Measurements from ENCODE around the gene TUFT1.

Gene TUFT1

DNA sequence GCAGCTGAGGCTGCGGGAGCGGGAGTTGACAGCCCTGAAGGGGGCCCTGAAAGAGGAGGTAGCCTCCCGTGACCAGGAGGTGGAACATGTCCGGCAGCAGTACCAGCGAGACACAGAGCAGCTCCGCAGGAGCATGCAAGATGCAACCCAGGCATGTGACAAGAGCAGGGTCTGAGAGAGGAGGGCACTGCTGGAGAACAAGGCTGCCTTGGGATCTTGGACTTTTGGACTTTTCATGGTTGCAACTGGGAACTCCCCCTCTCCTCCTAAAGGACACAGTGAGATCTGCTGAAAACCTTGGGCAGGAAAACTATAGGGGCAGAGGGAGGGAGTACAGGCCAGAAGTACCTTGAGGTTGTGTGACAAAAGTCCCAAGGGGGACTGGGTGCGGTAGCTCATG lies 15.4 kb upstream of the TUFT1 start:
- no peaks in the 10 kb centered on the region for H3K9me3 ChIP-seq (ENCODE audit: control insufficient read depth in 2 of 2, low read length in 2 of 2)

DNA sequence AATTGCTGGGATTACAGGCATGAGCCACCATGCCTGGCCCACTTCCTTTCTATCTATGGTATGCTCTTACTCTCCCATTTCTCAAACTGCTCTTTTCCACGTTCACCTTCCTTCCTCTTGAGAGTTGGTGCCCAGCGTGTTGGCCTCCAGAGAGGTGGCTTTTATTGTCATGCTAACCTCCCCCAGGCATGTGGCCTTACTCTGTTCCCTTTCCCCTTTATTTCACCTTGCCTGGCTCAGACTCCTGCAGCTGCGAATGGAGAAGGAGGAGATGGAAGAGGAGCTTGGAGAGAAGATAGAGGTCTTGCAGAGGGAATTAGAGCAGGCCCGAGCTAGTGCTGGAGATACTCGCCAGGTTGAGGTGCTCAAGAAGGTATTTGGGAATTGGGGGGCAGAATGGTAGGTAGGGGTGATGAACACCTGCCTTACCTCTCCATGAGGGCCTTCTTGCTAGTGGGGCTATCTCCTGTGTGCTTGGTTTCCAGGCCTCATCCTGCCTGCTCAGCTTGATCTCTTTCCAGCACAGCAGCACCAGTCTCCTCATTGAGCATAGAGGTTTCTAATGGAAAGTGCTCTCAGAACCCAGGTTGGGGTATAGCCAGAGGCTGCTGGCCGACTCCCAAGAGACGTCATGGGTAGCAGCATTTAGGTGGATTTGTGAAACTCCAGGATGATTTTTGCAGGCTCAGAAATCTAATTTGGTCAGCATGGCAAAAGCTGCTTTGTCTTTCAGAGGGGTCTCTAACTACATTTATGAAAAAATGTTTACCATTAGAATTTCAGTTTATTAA lies 13.2 kb upstream of the TUFT1 start:
- no peaks in the 10 kb centered on the region for H3K9me3 ChIP-seq (ENCODE audit: control insufficient read depth in 2 of 2, low read length in 2 of 2)
- no peaks in the 10 kb centered on the region for H3K4me1 ChIP-seq (ENCODE audit: control insufficient read depth, insufficient read depth, low read length)
- H3K27me3 ChIP-seq (ENCODE audit: control insufficient read depth in 1 of 2, insufficient read depth in 2 of 2, low read length in 2 of 2), result no peaks in the 10 kb centered on the region
- H3K36me3 ChIP-seq (ENCODE audit: control insufficient read depth in 2 of 2, insufficient read depth in 2 of 2, low read length in 2 of 2), result no peaks in the 10 kb centered on the region
- no peak overlapping the region for H3K4me3 ChIP-seq (ENCODE audit: low read length in 2 of 2)
- H3K9ac ChIP-seq (ENCODE audit: low read length in 2 of 2), result no peak overlapping the region
- H3K27ac ChIP-seq (ENCODE audit: low read length), result no peak overlapping the region

More for the DNA sequence above, 15.4 kb upstream of the TUFT1 start:
- H3K36me3 ChIP-seq (ENCODE audit: control insufficient read depth in 2 of 2, insufficient read depth in 2 of 2, low read length in 2 of 2), result no peaks in the 10 kb centered on the region
- H3K4me1 ChIP-seq (ENCODE audit: control insufficient read depth, insufficient read depth, low read length), result no peaks in the 10 kb centered on the region
- no peak overlapping the region for H3K27ac ChIP-seq (ENCODE audit: low read length)
- no peaks in the 10 kb centered on the region for H3K27me3 ChIP-seq (ENCODE audit: control insufficient read depth in 1 of 2, insufficient read depth in 2 of 2, low read length in 2 of 2)
- no peak overlapping the region for H3K9ac ChIP-seq (ENCODE audit: low read length in 2 of 2)
- H3K4me3 ChIP-seq (ENCODE audit: low read length in 2 of 2), result no peak overlapping the region

DNA sequence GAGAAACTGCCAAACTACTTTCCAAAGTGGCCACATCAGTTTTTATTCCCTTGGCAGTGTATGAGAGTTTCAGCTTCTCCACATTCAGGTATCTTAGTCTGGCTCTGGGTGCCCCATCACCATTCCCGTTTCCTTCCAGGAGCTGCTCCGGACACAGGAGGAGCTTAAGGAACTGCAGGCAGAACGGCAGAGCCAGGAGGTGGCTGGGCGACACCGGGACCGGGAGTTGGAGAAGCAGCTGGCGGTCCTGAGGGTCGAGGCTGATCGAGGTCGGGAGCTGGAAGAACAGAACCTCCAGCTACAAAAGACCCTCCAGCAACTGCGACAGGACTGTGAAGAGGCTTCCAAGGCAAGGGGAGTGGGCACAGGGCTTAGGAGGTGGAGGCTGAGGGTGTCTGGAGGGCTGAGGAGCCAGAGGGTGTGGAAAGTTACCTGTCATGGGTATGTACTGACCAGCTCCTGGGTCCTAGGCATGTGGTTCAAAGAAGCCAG lies 10.9 kb upstream of the TUFT1 start:
- no peaks in the 10 kb centered on the region for H3K4me1 ChIP-seq (ENCODE audit: control insufficient read depth, insufficient read depth, low read length)
- H3K9me3 ChIP-seq (ENCODE audit: control insufficient read depth in 2 of 2, low read length in 2 of 2), result no peaks in the 10 kb centered on the region
- no peak overlapping the region for H3K9ac ChIP-seq (ENCODE audit: low read length in 2 of 2)
- H3K36me3 ChIP-seq (ENCODE audit: control insufficient read depth in 2 of 2, insufficient read depth in 2 of 2, low read length in 2 of 2), result no peaks in the 10 kb centered on the region
- H3K27me3 ChIP-seq (ENCODE audit: control insufficient read depth in 1 of 2, insufficient read depth in 2 of 2, low read length in 2 of 2), result no peaks in the 10 kb centered on the region
- no peak overlapping the region for H3K4me3 ChIP-seq (ENCODE audit: low read length in 2 of 2)
- no peak overlapping the region for H3K27ac ChIP-seq (ENCODE audit: low read length)

DNA sequence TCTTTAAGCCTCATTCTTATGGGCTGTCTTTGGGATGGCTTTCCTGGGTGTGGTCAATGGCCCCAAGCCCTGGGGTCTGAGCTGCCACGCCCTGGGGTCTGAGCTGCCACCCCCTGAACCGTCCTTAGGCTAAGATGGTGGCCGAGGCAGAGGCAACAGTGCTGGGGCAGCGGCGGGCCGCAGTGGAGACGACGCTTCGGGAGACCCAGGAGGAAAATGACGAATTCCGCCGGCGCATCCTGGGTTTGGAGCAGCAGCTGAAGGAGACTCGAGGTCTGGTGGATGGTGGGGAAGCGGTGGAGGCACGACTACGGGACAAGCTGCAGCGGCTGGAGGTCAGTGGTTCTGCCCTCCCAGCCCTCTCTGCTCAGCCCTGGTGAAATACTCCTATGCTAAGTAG lies 10.3 kb upstream of the TUFT1 start:
- H3K4me3 ChIP-seq (ENCODE audit: low read length in 2 of 2), result no peak overlapping the region
- H3K9me3 ChIP-seq (ENCODE audit: control insufficient read depth in 2 of 2, low read length in 2 of 2), result no peaks in the 10 kb centered on the region
- no peak overlapping the region for H3K27ac ChIP-seq (ENCODE audit: low read length)
- peaks cover 1% of the 10 kb centered on the region for H3K4me1 ChIP-seq (ENCODE audit: control insufficient read depth, insufficient read depth, low read length)
- H3K27me3 ChIP-seq (ENCODE audit: control insufficient read depth in 1 of 2, insufficient read depth in 2 of 2, low read length in 2 of 2), result no peaks in the 10 kb centered on the region
- no peak overlapping the region for H3K9ac ChIP-seq (ENCODE audit: low read length in 2 of 2)
- no peaks in the 10 kb centered on the region for H3K36me3 ChIP-seq (ENCODE audit: control insufficient read depth in 2 of 2, insufficient read depth in 2 of 2, low read length in 2 of 2)

- no peak overlapping the region for H3K27ac ChIP-seq (ENCODE audit: low read length)
- no peaks in the 10 kb centered on the region for H3K9me3 ChIP-seq (ENCODE audit: control insufficient read depth in 2 of 2, low read length in 2 of 2)
- peaks cover 3% of the 10 kb centered on the region for H3K4me1 ChIP-seq (ENCODE audit: control insufficient read depth, insufficient read depth, low read length)
- no peak overlapping the region for H3K9ac ChIP-seq (ENCODE audit: low read length in 2 of 2)
- H3K4me3 ChIP-seq (ENCODE audit: low read length in 2 of 2), result no peak overlapping the region
- H3K36me3 ChIP-seq (ENCODE audit: control insufficient read depth in 2 of 2, insufficient read depth in 2 of 2, low read length in 2 of 2), result no peaks in the 10 kb centered on the region
- H3K27me3 ChIP-seq (ENCODE audit: control insufficient read depth in 1 of 2, insufficient read depth in 2 of 2, low read length in 2 of 2), result no peaks in the 10 kb centered on the region
Observed at GRCh38 chr1:151530461-151530860, 9.6 kb upstream of the TUFT1 start.

DNA sequence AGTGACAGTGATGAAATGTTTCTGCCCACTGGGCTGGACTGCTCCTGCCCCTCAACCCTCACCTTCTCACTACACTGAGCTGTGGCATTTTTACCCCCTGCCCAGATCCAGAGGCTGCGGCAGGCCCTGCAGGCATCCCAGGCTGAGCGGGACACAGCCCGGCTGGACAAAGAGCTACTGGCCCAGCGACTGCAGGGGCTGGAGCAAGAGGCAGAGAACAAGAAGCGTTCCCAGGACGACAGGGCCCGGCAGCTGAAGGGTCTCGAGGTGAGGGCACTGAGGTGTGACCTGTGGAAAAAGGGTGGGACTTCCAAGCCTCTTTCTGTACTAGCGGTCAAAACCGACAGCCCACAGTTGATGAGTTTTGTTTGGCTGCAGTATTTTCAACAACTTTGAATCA lies 6.2 kb upstream of the TUFT1 start:
- H3K36me3 ChIP-seq (ENCODE audit: control insufficient read depth in 2 of 2, insufficient read depth in 2 of 2, low read length in 2 of 2), result no peaks in the 10 kb centered on the region
- peaks cover 3% of the 10 kb centered on the region for H3K4me1 ChIP-seq (ENCODE audit: control insufficient read depth, insufficient read depth, low read length)
- H3K4me3 ChIP-seq (ENCODE audit: low read length in 2 of 2), result no peak overlapping the region
- no peak overlapping the region for H3K9ac ChIP-seq (ENCODE audit: low read length in 2 of 2)
- no peak overlapping the region for H3K27ac ChIP-seq (ENCODE audit: low read length)
- no peaks in the 10 kb centered on the region for H3K27me3 ChIP-seq (ENCODE audit: control insufficient read depth in 1 of 2, insufficient read depth in 2 of 2, low read length in 2 of 2)
- no peaks in the 10 kb centered on the region for H3K9me3 ChIP-seq (ENCODE audit: control insufficient read depth in 2 of 2, low read length in 2 of 2)

DNA sequence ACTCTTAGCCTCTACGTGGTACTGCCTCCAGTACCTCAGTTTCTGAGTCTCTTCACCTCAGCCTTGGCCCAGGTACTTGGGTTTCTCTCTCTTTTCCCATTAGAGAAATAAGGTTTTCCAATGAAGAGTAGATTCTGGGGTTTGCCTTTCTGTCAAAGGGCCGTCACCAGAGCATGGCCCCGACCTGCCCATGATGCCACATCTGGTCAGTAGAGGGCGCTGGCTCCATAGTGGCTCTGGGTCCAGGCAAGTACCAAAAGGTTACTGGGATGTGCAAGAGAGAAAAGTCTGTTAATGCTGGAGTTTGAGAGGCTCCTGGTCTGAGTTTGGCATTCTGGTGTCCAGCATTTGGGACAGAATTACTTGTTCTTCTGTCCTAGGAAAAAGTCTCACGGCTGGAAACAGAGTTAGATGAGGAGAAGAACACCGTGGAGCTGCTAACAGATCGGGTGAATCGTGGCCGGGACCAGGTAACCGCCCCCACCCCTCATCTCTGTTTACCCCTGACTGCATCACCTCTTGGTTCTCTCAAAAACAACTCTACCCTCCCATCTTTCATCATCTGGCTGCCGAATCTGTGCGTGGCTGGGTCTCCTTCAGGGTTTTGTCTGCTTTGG lies 5.3 kb upstream of the TUFT1 start:
- Histone ChIP-seq H3K9me3 (ENCODE audit: control insufficient read depth in 2 of 2, low read length in 2 of 2) (no peaks in the 10 kb centered on the region), H3K9ac (ENCODE audit: low read length in 2 of 2) (no peak overlapping the region), H3K27ac (ENCODE audit: low read length) (no peak overlapping the region), H3K27me3 (ENCODE audit: control insufficient read depth in 1 of 2, insufficient read depth in 2 of 2, low read length in 2 of 2) (no peaks in the 10 kb centered on the region), H3K4me1 (ENCODE audit: control insufficient read depth, insufficient read depth, low read length) (peaks cover 9% of the 10 kb centered on the region), H3K36me3 (ENCODE audit: control insufficient read depth in 2 of 2, insufficient read depth in 2 of 2, low read length in 2 of 2) (no peaks in the 10 kb centered on the region), H3K4me3 (ENCODE audit: low read length in 2 of 2) (no peak overlapping the region)

DNA sequence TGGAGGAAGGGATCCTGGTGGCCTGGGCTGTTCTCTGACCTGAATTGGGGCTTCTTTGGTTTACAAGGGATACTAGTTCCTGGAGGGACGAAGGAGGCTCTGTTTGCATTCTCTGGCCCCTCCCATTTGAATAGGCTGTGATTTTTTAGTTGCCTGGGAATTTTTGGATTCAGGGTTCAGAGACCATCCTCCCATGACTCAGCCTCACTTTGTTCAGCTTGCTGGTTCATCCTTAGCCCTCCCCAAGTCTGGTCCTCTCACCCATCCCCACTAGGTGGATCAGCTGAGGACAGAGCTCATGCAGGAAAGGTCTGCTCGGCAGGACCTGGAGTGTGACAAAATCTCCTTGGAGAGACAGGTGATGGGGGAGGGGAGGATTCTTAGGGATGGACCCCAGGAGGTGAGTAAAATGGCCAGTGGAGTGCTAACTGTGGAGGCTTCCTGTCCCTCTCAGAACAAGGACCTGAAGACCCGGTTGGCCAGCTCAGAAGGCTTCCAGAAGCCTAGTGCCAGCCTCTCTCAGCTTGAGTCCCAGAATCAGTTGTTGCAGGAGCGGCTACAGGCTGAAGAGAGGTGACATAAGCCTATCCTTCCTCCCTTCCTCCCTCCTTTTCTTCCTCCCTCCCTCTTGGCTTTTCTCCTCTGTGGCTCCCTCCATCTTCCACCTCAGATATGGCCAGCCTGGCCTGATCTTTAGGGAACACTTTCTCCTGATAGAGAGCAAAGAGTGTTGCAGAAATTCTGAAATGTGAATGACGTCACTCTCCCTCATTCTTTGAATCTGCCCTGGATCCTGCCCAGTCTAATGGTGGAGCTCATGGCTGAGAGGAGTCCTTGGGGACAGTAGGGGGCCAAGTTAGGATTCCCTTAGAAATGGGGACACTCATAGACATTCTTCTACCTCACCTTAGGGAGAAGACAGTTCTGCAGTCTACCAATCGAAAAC lies 4.5 kb upstream of the TUFT1 start:
- no peaks in the 10 kb centered on the region for H3K36me3 ChIP-seq (ENCODE audit: control insufficient read depth in 2 of 2, insufficient read depth in 2 of 2, low read length in 2 of 2)
- no peaks in the 10 kb centered on the region for H3K9me3 ChIP-seq (ENCODE audit: control insufficient read depth in 2 of 2, low read length in 2 of 2)
- H3K27me3 ChIP-seq (ENCODE audit: control insufficient read depth in 1 of 2, insufficient read depth in 2 of 2, low read length in 2 of 2), result no peaks in the 10 kb centered on the region
- no peak overlapping the region for H3K4me3 ChIP-seq (ENCODE audit: low read length in 2 of 2)
- peaks cover 13% of the 10 kb centered on the region for H3K4me1 ChIP-seq (ENCODE audit: control insufficient read depth, insufficient read depth, low read length)
- no peak overlapping the region for H3K27ac ChIP-seq (ENCODE audit: low read length)
- H3K9ac ChIP-seq (ENCODE audit: low read length in 2 of 2), result no peak overlapping the region

DNA sequence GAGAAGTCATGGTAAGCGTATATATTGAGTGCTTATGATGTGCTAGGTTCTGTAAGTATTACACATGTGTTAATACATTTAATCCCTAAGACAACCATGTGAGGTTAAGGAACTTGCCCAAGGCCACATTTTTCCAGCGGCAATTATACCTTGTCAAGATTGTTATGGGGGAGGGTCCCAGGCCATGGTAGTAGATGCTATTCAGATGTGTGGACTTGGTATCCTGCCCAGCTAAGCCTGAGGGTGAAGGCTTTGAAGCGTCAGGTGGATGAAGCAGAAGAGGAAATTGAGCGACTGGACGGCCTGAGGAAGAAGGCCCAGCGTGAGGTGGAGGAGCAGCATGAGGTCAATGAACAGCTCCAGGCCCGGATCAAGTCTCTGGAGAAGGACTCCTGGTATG lies 3.6 kb upstream of the TUFT1 start:
- peaks cover 21% of the 10 kb centered on the region for H3K4me1 ChIP-seq (ENCODE audit: control insufficient read depth, insufficient read depth, low read length)
- no peak overlapping the region for H3K9ac ChIP-seq (ENCODE audit: low read length in 2 of 2)
- H3K27ac ChIP-seq (ENCODE audit: low read length), result no peak overlapping the region
- H3K4me3 ChIP-seq (ENCODE audit: low read length in 2 of 2), result no peak overlapping the region
- no peaks in the 10 kb centered on the region for H3K27me3 ChIP-seq (ENCODE audit: control insufficient read depth in 1 of 2, insufficient read depth in 2 of 2, low read length in 2 of 2)
- H3K9me3 ChIP-seq (ENCODE audit: control insufficient read depth in 2 of 2, low read length in 2 of 2), result no peaks in the 10 kb centered on the region
- H3K36me3 ChIP-seq (ENCODE audit: control insufficient read depth in 2 of 2, insufficient read depth in 2 of 2, low read length in 2 of 2), result no peaks in the 10 kb centered on the region

- Histone ChIP-seq H3K9me3 (ENCODE audit: control insufficient read depth in 2 of 2, low read length in 2 of 2) (no peaks in the 10 kb centered on the region), H3K4me3 (ENCODE audit: low read length in 2 of 2) (no peak overlapping the region), H3K9ac (ENCODE audit: low read length in 2 of 2) (no peak overlapping the region), H3K4me1 (ENCODE audit: control insufficient read depth, insufficient read depth, low read length) (peaks cover 25% of the 10 kb centered on the region), H3K27me3 (ENCODE audit: control insufficient read depth in 1 of 2, insufficient read depth in 2 of 2, low read length in 2 of 2) (no peaks in the 10 kb centered on the region), H3K27ac (ENCODE audit: low read length) (no peak overlapping the region), H3K36me3 (ENCODE audit: control insufficient read depth in 2 of 2, insufficient read depth in 2 of 2, low read length in 2 of 2) (no peaks in the 10 kb centered on the region)
Observed at GRCh38 chr1:151537112-151537511, 3.0 kb upstream of the TUFT1 start.
